ENCODE results near the gene SF3A2. TPM values are rescaled to one million over a fixed set of nuclear protein-coding genes. Genes with fewer than 3 reads are reported as not detected.
"Not testable (repeated sequence)": the region's sequence is repeated elsewhere in the genome, so short reads cannot be mapped to it uniquely, and the experiment has no call there.

The SF3A2 gene
- total and polyA plus RNA-seq, 2 donors (not counting 3 experiments of a cell fraction or from before 2014, with no cell fraction given): 21.5 to 164 TPM

DNA sequence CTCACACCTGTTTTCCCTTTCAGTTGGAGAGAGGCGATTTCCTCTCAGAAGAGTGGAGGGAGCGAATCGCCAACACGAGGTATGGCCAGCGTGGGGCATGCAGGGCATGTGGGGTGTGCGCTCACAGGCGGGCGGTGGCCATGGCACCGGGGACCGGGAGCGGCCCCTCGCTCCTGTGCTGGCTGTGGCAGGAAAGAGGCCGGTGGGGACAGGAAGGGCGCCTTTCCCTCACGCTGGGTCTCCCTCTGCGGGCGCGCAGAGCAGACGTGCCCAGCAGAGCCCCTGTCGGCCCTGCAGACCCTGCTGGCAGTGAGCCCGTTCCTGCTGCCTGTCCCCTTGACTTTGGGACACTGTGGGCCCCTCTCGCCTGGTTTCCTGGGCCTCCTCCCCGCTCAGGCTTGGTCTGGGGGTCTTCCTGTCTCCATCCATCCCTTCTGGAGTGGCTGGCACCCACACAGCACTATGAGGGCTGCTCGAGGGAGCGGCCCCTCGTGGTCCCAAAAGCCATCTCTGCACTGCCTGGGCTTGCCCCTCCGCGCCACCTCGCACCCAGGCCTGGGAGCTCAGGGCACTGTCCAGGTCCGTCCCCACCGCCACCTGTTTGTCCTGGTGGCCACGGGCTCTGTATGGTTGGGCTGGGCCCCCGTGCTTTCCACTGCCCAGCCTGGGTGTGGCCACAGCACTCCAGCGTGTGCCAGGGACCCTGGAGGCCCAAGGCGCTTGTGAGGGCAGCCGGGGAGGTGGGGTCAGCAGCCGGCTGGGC is 36.6 kb upstream of the SF3A2 start:
- H2AFZ ChIP-seq (ENCODE audit: low read depth, low read length): no peak overlapping the region
- no peaks in the 10 kb centered on the region for H3K27me3 ChIP-seq (ENCODE audit: control insufficient read depth in 2 of 2, insufficient read depth in 2 of 2, low read length in 2 of 2)
- intact Hi-C loops (cut with micrococcal nuclease) (no loop called here), dilution Hi-C loops (cut with MboI; ENCODE audit: extremely low pct_ligation_motif_present, low sequenced_read_pairs) (no loop called here)
- no peak for TF ChIP-seq GATA2 (IDR thresholded peaks at IDR 0.05; ENCODE audit: insufficient read depth, insufficient read length, low read depth, low read length)
- no peak for TF ChIP-seq EZH2 (IDR thresholded peaks at IDR 0.05; ENCODE audit: borderline replicate concordance, low read depth, low read length, severe bottlenecking)
- no peak for TF ChIP-seq FOS (IDR thresholded peaks at IDR 0.05; ENCODE audit: borderline replicate concordance, insufficient read depth, low read length)
- no peak for TF ChIP-seq MYC (IDR thresholded peaks at IDR 0.05; ENCODE audit: low read depth, low read length)
- TF ChIP-seq POLR2AphosphoS5 (IDR thresholded peaks at IDR 0.05; ENCODE audit: insufficient read depth, low read depth, low read length): no peak
- TF ChIP-seq, protein P1, sequence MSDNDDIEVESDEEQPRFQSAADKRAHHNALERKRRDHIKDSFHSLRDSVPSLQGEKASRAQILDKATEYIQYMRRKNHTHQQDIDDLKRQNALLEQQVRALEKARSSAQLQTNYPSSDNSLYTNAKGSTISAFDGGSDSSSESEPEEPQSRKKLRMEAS (IDR thresholded peaks at IDR 0.05; ENCODE audit: insufficient read depth, insufficient read length): no peak
- TF ChIP-seq, protein P2, sequence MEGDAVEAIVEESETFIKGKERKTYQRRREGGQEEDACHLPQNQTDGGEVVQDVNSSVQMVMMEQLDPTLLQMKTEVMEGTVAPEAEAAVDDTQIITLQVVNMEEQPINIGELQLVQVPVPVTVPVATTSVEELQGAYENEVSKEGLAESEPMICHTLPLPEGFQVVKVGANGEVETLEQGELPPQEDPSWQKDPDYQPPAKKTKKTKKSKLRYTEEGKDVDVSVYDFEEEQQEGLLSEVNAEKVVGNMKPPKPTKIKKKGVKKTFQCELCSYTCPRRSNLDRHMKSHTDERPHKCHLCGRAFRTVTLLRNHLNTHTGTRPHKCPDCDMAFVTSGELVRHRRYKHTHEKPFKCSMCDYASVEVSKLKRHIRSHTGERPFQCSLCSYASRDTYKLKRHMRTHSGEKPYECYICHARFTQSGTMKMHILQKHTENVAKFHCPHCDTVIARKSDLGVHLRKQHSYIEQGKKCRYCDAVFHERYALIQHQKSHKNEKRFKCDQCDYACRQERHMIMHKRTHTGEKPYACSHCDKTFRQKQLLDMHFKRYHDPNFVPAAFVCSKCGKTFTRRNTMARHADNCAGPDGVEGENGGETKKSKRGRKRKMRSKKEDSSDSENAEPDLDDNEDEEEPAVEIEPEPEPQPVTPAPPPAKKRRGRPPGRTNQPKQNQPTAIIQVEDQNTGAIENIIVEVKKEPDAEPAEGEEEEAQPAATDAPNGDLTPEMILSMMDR (IDR thresholded peaks at IDR 0.05; ENCODE audit: extremely low read depth in 1 of 2, insufficient read depth in 1 of 2, low read depth in 1 of 2, low read length in 2 of 2): no peak
- TF ChIP-seq POLR2A (IDR thresholded peaks at IDR 0.05; ENCODE audit: low read depth, low read length): no peak
- no peak for TF ChIP-seq JUN (IDR thresholded peaks at IDR 0.05; ENCODE audit: borderline replicate concordance, insufficient read depth, insufficient read length, low read depth)
- H3K4me3 ChIP-seq (replicated peaks in 1 of 3; ENCODE audit: insufficient read depth in 1 of 3, low read depth in 1 of 3, low read length in 3 of 3): no peak overlapping the region
- H3K9me3 ChIP-seq (replicated peaks; ENCODE audit: control insufficient read depth, insufficient read depth, low read length): no peaks in the 10 kb centered on the region
- no peak for FAIRE-seq
- DNase-seq (ENCODE audit: low read depth, low spot score): no peak
- H3K9ac ChIP-seq (replicated peaks; ENCODE audit: extremely low read depth, insufficient read depth, low read length): no peak overlapping the region
- CTCF ChIA-PET: interaction anchor here (1.0 to 1.4 kb wide), 4 partner anchors 8 to 45 kb away, joined by 3 to 13 read pairs (median 5); no protein-coding TSS in a partner anchor
- POLR2A ChIA-PET: interaction anchor here (0.6 kb wide), 2 partner anchors 23 to 204 kb away, joined by 3 read pairs; no protein-coding TSS in a partner anchor
- H3K79me2 ChIP-seq (ENCODE audit: control insufficient read depth, insufficient read depth, low read length): peaks cover 34% of the 10 kb centered on the region
- peaks cover 2 to 34% of the 10 kb centered on the region in 2 experiments for H3K36me3 ChIP-seq (ENCODE audit: control insufficient read depth in 2 of 2, extremely low read depth in 1 of 2, insufficient read depth in 2 of 2, low read length in 2 of 2)
- no peak overlapping the region for H3K27ac ChIP-seq (ENCODE audit: insufficient read depth, low read depth, low read length)
- H4K20me1 ChIP-seq (replicated peaks; ENCODE audit: control insufficient read depth, extremely low read depth, insufficient read depth, low read length): no peaks in the 10 kb centered on the region
- H3K4me1 ChIP-seq (ENCODE audit: control insufficient read depth, extremely low read depth, insufficient read depth, low read length): no peaks in the 10 kb centered on the region
- H3K4me2 ChIP-seq (ENCODE audit: insufficient read depth, low read length): no peak overlapping the region
- no TSS peak for BruUV-seq (replicated peaks)
- no peaks in the 10 kb centered on the region for H3K9me1 ChIP-seq (replicated peaks; ENCODE audit: control insufficient read depth, extremely low read depth, insufficient read depth, low read length)

DNA sequence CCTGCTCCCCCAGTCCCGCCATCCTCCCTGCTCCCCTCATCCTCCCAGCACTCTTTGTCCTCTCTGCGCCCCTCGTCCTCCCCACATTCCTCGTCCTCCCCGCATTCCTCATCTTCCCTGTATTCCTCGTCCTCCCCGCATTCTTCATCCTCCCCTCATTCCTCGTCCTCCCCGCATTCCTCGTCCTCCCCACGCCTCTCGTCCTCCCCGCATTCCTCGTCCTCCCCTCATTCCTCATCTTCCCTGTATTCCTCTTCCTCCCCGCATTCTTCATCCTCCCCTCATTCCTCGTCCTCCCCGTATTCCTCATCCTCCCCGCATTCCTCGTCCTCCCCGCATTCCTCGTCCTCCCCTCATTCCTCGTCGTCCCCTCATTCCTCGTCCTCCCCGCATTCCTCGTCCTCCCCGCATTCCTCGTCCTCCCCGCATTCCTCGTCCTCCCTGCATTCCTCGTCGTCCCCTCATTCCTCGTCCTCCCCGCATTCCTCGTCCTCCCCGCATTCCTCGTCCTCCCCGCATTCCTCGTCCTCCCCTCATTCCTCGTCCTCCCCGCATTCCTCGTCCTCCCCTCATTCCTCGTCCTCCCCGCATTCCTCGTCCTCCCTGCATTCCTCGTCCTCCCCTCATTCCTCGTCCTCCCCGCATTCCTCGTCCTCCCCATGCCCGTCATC is 35.9 kb upstream of the SF3A2 start:
- H2AFZ ChIP-seq (ENCODE audit: low read depth, low read length); H4K20me1 ChIP-seq (replicated peaks; ENCODE audit: control insufficient read depth, extremely low read depth, insufficient read depth, low read length); H3K27me3 ChIP-seq (ENCODE audit: control insufficient read depth in 2 of 2, insufficient read depth in 2 of 2, low read length in 2 of 2); intact Hi-C loops (cut with micrococcal nuclease); dilution Hi-C loops (cut with MboI; ENCODE audit: extremely low pct_ligation_motif_present, low sequenced_read_pairs); DNase-seq (ENCODE audit: low read depth, low spot score); H3K27ac ChIP-seq (ENCODE audit: insufficient read depth, low read depth, low read length); BruUV-seq (replicated peaks); CTCF ChIA-PET; H3K4me2 ChIP-seq (ENCODE audit: insufficient read depth, low read length); H3K9ac ChIP-seq (replicated peaks; ENCODE audit: extremely low read depth, insufficient read depth, low read length); FAIRE-seq; H3K4me3 ChIP-seq (replicated peaks in 1 of 3; ENCODE audit: insufficient read depth in 1 of 3, low read depth in 1 of 3, low read length in 3 of 3); H3K4me1 ChIP-seq (ENCODE audit: control insufficient read depth, extremely low read depth, insufficient read depth, low read length); H3K9me3 ChIP-seq (replicated peaks; ENCODE audit: control insufficient read depth, insufficient read depth, low read length); H3K9me1 ChIP-seq (replicated peaks; ENCODE audit: control insufficient read depth, extremely low read depth, insufficient read depth, low read length): not testable (repeated sequence)
- Histone ChIP-seq H3K79me2 (ENCODE audit: control insufficient read depth, insufficient read depth, low read length) (peaks cover 32% of the 10 kb centered on the region), H3K36me3 (ENCODE audit: control insufficient read depth in 2 of 2, extremely low read depth in 1 of 2, insufficient read depth in 2 of 2, low read length in 2 of 2) (peaks cover 2 to 29% of the 10 kb centered on the region in 2 experiments)
- POLR2A ChIA-PET: interaction anchor here (0.6 kb wide), 1 partner anchor 23 kb away, joined by 3 read pairs; no protein-coding TSS in a partner anchor

All from endothelial cell of umbilical vein (primary cell).